Measurements from ENCODE around the gene MAML3.

The MAML3 gene

GRCh38 chr4:139852612-139853269 lies 301.2 kb downstream of the MAML3 start:
- H3K4me3 ChIP-seq (ENCODE audit: control insufficient read depth, low read depth, low read length) = no peak overlapping the region
- TF ChIP-seq CTCF (IDR thresholded peaks at IDR 0.05; ENCODE audit: control insufficient read depth, insufficient read depth, low read depth, low read length, missing control alignments) = no peak
- no peak for DNase-seq (ENCODE audit: low read depth)

- no peak for DNase-seq (ENCODE audit: low read depth)
- no peak overlapping the region for H3K4me3 ChIP-seq (ENCODE audit: control insufficient read depth, low read depth, low read length)
- no peak for TF ChIP-seq CTCF (IDR thresholded peaks at IDR 0.05; ENCODE audit: control insufficient read depth, insufficient read depth, low read depth, low read length, missing control alignments)
Observed at GRCh38 chr4:139851639-139852038, 302.3 kb downstream of the MAML3 start.

DNA sequence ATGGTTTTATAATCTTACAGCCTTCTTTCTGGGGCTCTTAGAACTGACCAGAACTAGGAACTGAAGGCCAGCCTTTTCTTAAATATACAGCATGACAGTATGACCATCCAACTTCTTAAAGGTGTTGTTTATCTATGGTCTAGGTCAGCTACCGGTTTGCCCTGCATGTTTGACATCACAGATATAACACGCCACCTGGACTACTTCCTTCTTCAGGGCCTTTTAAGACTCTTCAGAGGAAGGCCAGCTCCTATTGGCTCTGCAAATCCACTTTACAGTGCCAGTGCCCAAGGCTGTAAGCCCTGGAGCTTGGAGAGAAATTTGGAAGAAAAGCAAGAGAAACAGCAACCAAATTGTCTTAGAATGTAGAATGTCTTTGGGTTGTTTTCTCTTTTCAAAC lies 302.9 kb downstream of the MAML3 start:
- DNase-seq (ENCODE audit: low read depth) = no peak
- H3K4me3 ChIP-seq (ENCODE audit: control insufficient read depth, low read depth, low read length) = no peak overlapping the region
- TF ChIP-seq CTCF (IDR thresholded peaks at IDR 0.05; ENCODE audit: control insufficient read depth, insufficient read depth, low read depth, low read length, missing control alignments) = no peak

GRCh38 chr4:139849219-139849618 lies 304.8 kb downstream of the MAML3 start:
- H3K4me3 ChIP-seq (ENCODE audit: control insufficient read depth, low read depth, low read length) = no peak overlapping the region
- TF ChIP-seq CTCF (IDR thresholded peaks at IDR 0.05; ENCODE audit: control insufficient read depth, insufficient read depth, low read depth, low read length, missing control alignments) = no peak
- no peak for DNase-seq (ENCODE audit: low read depth)

DNA sequence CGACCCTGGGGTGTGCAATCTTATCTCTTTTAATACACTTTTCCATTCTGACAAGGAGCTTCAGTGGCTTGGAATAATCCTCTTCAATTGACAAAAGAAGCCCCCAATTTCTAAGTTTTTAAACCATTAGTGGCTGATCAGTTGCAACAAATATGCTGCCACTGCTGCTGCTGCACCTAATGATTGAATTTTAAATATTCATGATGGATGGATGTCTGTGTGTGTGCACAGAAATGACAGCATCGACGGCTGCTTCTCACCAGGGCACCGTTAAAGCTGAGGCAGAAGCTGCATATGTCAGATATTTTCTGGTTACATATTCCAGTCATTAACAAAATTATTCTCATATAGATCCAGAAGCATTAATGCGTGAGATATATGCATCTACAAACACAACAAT lies 306.0 kb downstream of the MAML3 start:
- no peak overlapping the region for H3K4me3 ChIP-seq (ENCODE audit: control insufficient read depth, low read depth, low read length)
- no peak for DNase-seq (ENCODE audit: low read depth)
- TF ChIP-seq CTCF (IDR thresholded peaks at IDR 0.05; ENCODE audit: control insufficient read depth, insufficient read depth, low read depth, low read length, missing control alignments) = no peak

DNA sequence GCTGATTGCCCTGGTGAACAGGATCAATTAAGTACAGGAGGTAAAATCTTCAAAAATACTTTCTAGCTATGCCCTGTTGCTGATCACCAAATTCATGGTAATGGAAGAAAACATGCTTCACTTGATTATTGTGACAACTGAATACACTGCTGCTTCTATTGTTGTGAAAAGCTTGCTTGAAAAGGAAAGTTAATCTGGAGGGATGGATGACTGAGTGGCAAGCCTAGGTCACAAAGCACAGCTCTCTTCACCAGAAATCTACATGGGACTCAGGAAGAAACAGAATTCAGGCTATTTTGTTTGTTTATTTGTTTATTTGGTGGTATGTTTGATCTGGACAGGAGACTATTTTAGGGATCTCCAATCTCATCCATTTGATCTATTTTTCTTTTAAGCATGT lies 306.4 kb downstream of the MAML3 start:
- H3K4me3 ChIP-seq (ENCODE audit: control insufficient read depth, low read depth, low read length) = no peak overlapping the region
- TF ChIP-seq CTCF (IDR thresholded peaks at IDR 0.05; ENCODE audit: control insufficient read depth, insufficient read depth, low read depth, low read length, missing control alignments) = no peak
- DNase-seq (ENCODE audit: low read depth) = no peak

DNA sequence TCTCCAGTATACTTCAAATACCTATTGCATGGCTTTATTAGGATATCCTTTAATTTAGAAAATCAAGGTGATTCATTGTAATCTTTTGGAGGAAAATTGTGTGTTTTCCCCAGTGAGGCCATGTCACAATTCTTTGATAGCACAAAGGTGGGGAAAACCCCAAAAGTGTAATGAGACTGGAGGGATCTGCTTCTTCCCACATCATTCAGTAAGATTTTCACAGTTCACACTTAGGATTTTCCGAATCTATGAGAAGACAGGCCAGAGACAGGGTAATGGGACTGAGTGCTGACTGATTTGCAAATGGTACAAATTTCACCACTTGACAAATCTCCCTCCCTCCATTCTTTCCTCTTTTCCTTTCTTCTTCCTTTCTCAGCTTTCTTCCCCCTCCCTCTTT lies 307.2 kb downstream of the MAML3 start:
- TF ChIP-seq CTCF (IDR thresholded peaks at IDR 0.05; ENCODE audit: control insufficient read depth, insufficient read depth, low read depth, low read length, missing control alignments) = no peak
- no peak overlapping the region for H3K4me3 ChIP-seq (ENCODE audit: control insufficient read depth, low read depth, low read length)
- no peak for DNase-seq (ENCODE audit: low read depth)

All from AG09309 (cell line).